Glutamatergic neuron (in vitro differentiated cells): ENCODE data around the gene PRCD. TPM values are rescaled to one million over a fixed set of nuclear protein-coding genes. Genes with fewer than 3 reads are reported as not detected.
"Not testable (repeated sequence)": the region's sequence is repeated elsewhere in the genome, so short reads cannot be mapped to it uniquely, and the experiment has no call there.

Experiments
- DNase-seq: peaks from one replicate; pipeline ENCODE4 v3.0.0; 2022
- H3K27ac Mint-ChIP-seq: one replicate; pipeline ENCODE4 v1.8.0; 2020; ENCODE audit warnings: mild to moderate bottlenecking, mixed read lengths, inconsistent platforms; ENCODE audit not compliant: unreplicated experiment
- H3K27me3 Mint-ChIP-seq: one replicate; pipeline ENCODE4 v1.8.0; 2020; ENCODE audit warnings: mild to moderate bottlenecking, moderate library complexity, mixed read lengths, inconsistent platforms; ENCODE audit not compliant: unreplicated experiment
- H3K36me3 Mint-ChIP-seq: one replicate; pipeline ENCODE4 v1.8.0; 2020; ENCODE audit warnings: mild to moderate bottlenecking, mixed read lengths, inconsistent platforms; ENCODE audit not compliant: unreplicated experiment
- H3K4me1 Mint-ChIP-seq: one replicate; pipeline ENCODE4 v1.8.0; 2020; ENCODE audit warnings: mild to moderate bottlenecking, low read depth, mixed read lengths, inconsistent platforms; ENCODE audit not compliant: unreplicated experiment
- H3K4me3 Mint-ChIP-seq: one replicate; pipeline ENCODE4 v1.8.0; 2020; ENCODE audit warnings: mild to moderate bottlenecking, mixed read lengths, inconsistent platforms; ENCODE audit not compliant: unreplicated experiment
- H3K9me3 Mint-ChIP-seq: one replicate; pipeline ENCODE4 v1.8.0; 2020; ENCODE audit warnings: mild to moderate bottlenecking, moderate library complexity, mixed read lengths, inconsistent platforms; ENCODE audit not compliant: unreplicated experiment
- total RNA-seq: library from RNA; stranded (reverse); fragmentation: NEBNext Ultra II Directional; extraction: Animal tissue kit (Norgen Biotek cat#: 25700); gene quantifications from one replicate; pipeline ENCODE4 v1.2.1, GENCODE V29; 2021; ENCODE audit not compliant: unreplicated experiment
- TF ChIP-seq, protein P1 (sequence below): fragments of 200-600 bp; sonication (generic); IDR thresholded peaks from one replicate; pipeline ENCODE4 v1.5.0; 2021; ENCODE audit not compliant: partially characterized antibody, unreplicated experiment

Gene PRCD
- total RNA-seq, 1 donor from 2014 or later = 1.4 TPM

GRCh38 chr17:76562734-76563148 lies 22.9 kb downstream of the PRCD start:
- Mint-ChIP-seq H3K36me3 (no peaks in the 10 kb centered on the region), H3K9me3 (peaks cover 8% of the 10 kb centered on the region), H3K4me3 (no peak overlapping the region), H3K27me3 (peaks cover 13% of the 10 kb centered on the region), H3K27ac (no peak overlapping the region), H3K4me1 (peaks cover 14% of the 10 kb centered on the region)
- TF ChIP-seq, protein P1, sequence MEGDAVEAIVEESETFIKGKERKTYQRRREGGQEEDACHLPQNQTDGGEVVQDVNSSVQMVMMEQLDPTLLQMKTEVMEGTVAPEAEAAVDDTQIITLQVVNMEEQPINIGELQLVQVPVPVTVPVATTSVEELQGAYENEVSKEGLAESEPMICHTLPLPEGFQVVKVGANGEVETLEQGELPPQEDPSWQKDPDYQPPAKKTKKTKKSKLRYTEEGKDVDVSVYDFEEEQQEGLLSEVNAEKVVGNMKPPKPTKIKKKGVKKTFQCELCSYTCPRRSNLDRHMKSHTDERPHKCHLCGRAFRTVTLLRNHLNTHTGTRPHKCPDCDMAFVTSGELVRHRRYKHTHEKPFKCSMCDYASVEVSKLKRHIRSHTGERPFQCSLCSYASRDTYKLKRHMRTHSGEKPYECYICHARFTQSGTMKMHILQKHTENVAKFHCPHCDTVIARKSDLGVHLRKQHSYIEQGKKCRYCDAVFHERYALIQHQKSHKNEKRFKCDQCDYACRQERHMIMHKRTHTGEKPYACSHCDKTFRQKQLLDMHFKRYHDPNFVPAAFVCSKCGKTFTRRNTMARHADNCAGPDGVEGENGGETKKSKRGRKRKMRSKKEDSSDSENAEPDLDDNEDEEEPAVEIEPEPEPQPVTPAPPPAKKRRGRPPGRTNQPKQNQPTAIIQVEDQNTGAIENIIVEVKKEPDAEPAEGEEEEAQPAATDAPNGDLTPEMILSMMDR = no peak
- DNase-seq = no peak

GRCh38 chr17:76563359-76563758 lies 23.5 kb downstream of the PRCD start:
- H3K9me3 Mint-ChIP-seq, DNase-seq, H3K4me3 Mint-ChIP-seq, H3K36me3 Mint-ChIP-seq, H3K27ac Mint-ChIP-seq: not testable (repeated sequence)
- H3K27me3 Mint-ChIP-seq = peaks cover 13% of the 10 kb centered on the region
- peaks cover 14% of the 10 kb centered on the region for H3K4me1 Mint-ChIP-seq

- H3K4me3 Mint-ChIP-seq, H3K9me3 Mint-ChIP-seq, H3K4me1 Mint-ChIP-seq, H3K36me3 Mint-ChIP-seq, DNase-seq, H3K27me3 Mint-ChIP-seq: not testable (repeated sequence)
- peak overlapping the region; percentile 3 for H3K27ac Mint-ChIP-seq
Measured at GRCh38 chr17:76564991-76565727, 25.3 kb downstream of the PRCD start.

- TF ChIP-seq, protein P1 = no peak
- H3K4me3 Mint-ChIP-seq = peak overlapping the region; percentile 3
- no peaks in the 10 kb centered on the region for H3K36me3 Mint-ChIP-seq
- DNase-seq = no peak
- H3K27ac Mint-ChIP-seq = peak overlapping the region; percentile 3
- peaks cover 10% of the 10 kb centered on the region for H3K27me3 Mint-ChIP-seq
- peaks cover 6% of the 10 kb centered on the region for H3K9me3 Mint-ChIP-seq
- H3K4me1 Mint-ChIP-seq = peaks cover 4% of the 10 kb centered on the region
Measured at GRCh38 chr17:76565728-76566612, 26.1 kb downstream of the PRCD start.

DNA sequence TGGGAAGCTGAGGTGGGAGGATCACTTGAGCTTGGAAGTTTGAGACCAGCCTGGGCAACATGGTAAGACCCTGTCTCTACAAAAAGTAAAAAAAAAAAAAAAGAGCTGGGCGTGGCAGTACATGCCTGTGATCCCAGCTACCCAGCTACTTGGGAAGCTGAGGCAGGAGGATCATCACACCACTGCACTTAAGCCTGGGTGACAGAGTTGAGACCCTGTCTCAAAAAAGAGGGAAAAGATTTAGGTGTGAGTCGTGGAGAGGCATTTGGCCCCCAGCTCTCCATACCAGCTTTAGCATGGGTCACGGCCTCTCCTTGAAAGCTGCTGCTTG lies 26.7 kb downstream of the PRCD start:
- no peak for DNase-seq
- H3K27me3 Mint-ChIP-seq = peaks cover 10% of the 10 kb centered on the region
- TF ChIP-seq, protein P1 = no peak
- no peak overlapping the region for H3K4me3 Mint-ChIP-seq
- no peak overlapping the region for H3K27ac Mint-ChIP-seq
- H3K9me3 Mint-ChIP-seq = peaks cover 6% of the 10 kb centered on the region
- H3K4me1 Mint-ChIP-seq = peaks cover 4% of the 10 kb centered on the region
- H3K36me3 Mint-ChIP-seq = no peaks in the 10 kb centered on the region

GRCh38 chr17:76566988-76567431 lies 27.2 kb downstream of the PRCD start:
- no peak overlapping the region for H3K27ac Mint-ChIP-seq
- H3K9me3 Mint-ChIP-seq = peaks cover 6% of the 10 kb centered on the region
- peaks cover 4% of the 10 kb centered on the region for H3K4me1 Mint-ChIP-seq
- TF ChIP-seq, protein P1 = no peak
- H3K27me3 Mint-ChIP-seq = peaks cover 10% of the 10 kb centered on the region
- no peak for DNase-seq
- no peak overlapping the region for H3K4me3 Mint-ChIP-seq
- no peaks in the 10 kb centered on the region for H3K36me3 Mint-ChIP-seq
